Parathyroid adenoma (tissue), 2 donors: Measurements from ENCODE around the gene CTSD.

Experiments
- H2AFZ ChIP-seq: fragments of 300-600 bp; sonication (generic); one replicate; pipeline ENCODE4 v1.7.0; 2017; ENCODE audit warnings: antibody characterized with exemption, mild to moderate bottlenecking
- H3K27ac ChIP-seq: fragments of 300-600 bp; sonication (generic); one replicate; pipeline ENCODE4 v1.7.0; 2017
- H3K27me3 ChIP-seq: fragments of 300-600 bp; sonication (generic); one replicate; pipeline ENCODE4 v1.7.0; 2017; ENCODE audit warnings: low read length; ENCODE audit not compliant: control insufficient read depth, insufficient read depth
- H3K36me3 ChIP-seq: fragments of 300-600 bp; sonication (generic); one replicate; pipeline ENCODE4 v1.7.0; 2017; ENCODE audit warnings: low read length; ENCODE audit not compliant: control insufficient read depth, insufficient read depth
- H3K4me1 ChIP-seq: fragments of 300-600 bp; sonication (generic); one replicate; pipeline ENCODE4 v1.7.0; 2017; ENCODE audit warnings: control low read depth
- H3K4me2 ChIP-seq: fragments of 300-600 bp; sonication (generic); one replicate; pipeline ENCODE4 v1.7.0; 2017; ENCODE audit warnings: low read length
- H3K4me3 ChIP-seq: fragments of 300-600 bp; sonication (generic); one replicate; pipeline ENCODE4 v1.7.0; 2017; ENCODE audit warnings: low read depth, low read length
- H3K79me2 ChIP-seq: fragments of 300-600 bp; sonication (generic); one replicate; pipeline ENCODE4 v1.7.0; 2017; ENCODE audit warnings: control low read depth
- H3K9ac ChIP-seq: fragments of 300-600 bp; sonication (generic); one replicate; pipeline ENCODE4 v1.7.0; 2017; ENCODE audit warnings: mild to moderate bottlenecking
- H3K9me3 ChIP-seq: fragments of 300-600 bp; sonication (generic); one replicate; pipeline ENCODE4 v1.7.0; 2017; ENCODE audit warnings: low read length; ENCODE audit not compliant: control insufficient read depth
- TF ChIP-seq, protein P1 (sequence below): fragments of 300-600 bp; sonication (generic); IDR thresholded peaks from one replicate; pipeline ENCODE4 v1.7.0; 2017; ENCODE audit warnings: antibody characterized with exemption, mild to moderate bottlenecking
- donor health status: primary hyperparathyroidism.

The CTSD gene

DNA sequence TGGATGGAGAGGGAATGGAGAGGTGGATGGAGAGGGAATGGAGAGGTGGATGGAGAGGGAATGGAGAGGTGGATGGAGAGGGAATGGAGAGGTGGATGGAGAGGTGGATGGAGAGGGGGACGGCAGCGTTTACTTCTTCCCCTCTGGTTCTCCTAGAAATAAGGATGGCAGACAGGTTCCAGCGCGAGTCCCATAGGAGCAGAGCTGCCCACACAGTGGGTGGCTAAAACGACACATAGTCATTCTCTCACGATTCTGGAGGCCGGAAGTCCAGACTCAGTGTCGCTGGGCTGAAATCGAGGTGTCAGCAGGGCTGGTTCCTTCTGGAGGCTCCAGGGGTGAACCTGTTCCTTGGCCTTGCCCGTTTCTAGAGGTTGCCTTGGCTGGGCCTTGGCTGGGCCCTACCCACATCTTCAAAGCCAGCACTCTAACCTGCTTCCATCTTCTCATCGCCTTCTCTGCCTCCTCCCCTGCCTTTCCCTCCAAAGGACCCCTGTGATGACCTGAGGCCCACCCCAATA, 12.7 kb upstream of the CTSD start:
- H3K4me2 ChIP-seq, result no peak overlapping the region
- no peak overlapping the region for H3K4me3 ChIP-seq
- no peaks in the 10 kb centered on the region for H3K4me1 ChIP-seq
- TF ChIP-seq, protein P1, sequence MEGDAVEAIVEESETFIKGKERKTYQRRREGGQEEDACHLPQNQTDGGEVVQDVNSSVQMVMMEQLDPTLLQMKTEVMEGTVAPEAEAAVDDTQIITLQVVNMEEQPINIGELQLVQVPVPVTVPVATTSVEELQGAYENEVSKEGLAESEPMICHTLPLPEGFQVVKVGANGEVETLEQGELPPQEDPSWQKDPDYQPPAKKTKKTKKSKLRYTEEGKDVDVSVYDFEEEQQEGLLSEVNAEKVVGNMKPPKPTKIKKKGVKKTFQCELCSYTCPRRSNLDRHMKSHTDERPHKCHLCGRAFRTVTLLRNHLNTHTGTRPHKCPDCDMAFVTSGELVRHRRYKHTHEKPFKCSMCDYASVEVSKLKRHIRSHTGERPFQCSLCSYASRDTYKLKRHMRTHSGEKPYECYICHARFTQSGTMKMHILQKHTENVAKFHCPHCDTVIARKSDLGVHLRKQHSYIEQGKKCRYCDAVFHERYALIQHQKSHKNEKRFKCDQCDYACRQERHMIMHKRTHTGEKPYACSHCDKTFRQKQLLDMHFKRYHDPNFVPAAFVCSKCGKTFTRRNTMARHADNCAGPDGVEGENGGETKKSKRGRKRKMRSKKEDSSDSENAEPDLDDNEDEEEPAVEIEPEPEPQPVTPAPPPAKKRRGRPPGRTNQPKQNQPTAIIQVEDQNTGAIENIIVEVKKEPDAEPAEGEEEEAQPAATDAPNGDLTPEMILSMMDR, result no peak
- no peaks in the 10 kb centered on the region for H3K36me3 ChIP-seq
- H3K9me3 ChIP-seq, result no peaks in the 10 kb centered on the region
- no peaks in the 10 kb centered on the region for H3K79me2 ChIP-seq
- no peak overlapping the region for H2AFZ ChIP-seq
- no peak overlapping the region for H3K27ac ChIP-seq
- H3K9ac ChIP-seq, result no peak overlapping the region
- H3K27me3 ChIP-seq, result no peaks in the 10 kb centered on the region

GRCh38 chr11:1774886-1775285, 11.2 kb upstream of the CTSD start:
- TF ChIP-seq, protein P1, result no peak
- Histone ChIP-seq H2AFZ (no peak overlapping the region), H3K36me3 (no peaks in the 10 kb centered on the region), H3K9me3 (no peaks in the 10 kb centered on the region), H3K27ac (no peak overlapping the region), H3K27me3 (no peaks in the 10 kb centered on the region), H3K4me1 (no peaks in the 10 kb centered on the region), H3K4me2 (no peak overlapping the region), H3K9ac (no peak overlapping the region), H3K4me3 (no peak overlapping the region), H3K79me2 (no peaks in the 10 kb centered on the region)

GRCh38 chr11:1773994-1774550, 10.3 kb upstream of the CTSD start:
- Histone ChIP-seq H3K4me2 (no peak overlapping the region), H3K4me1 (no peaks in the 10 kb centered on the region), H3K27me3 (no peaks in the 10 kb centered on the region), H3K27ac (no peak overlapping the region), H3K79me2 (no peaks in the 10 kb centered on the region), H3K9ac (no peak overlapping the region), H3K36me3 (no peaks in the 10 kb centered on the region), H3K4me3 (no peak overlapping the region), H2AFZ (no peak overlapping the region), H3K9me3 (no peaks in the 10 kb centered on the region)
- TF ChIP-seq, protein P1, result no peak

GRCh38 chr11:1773131-1773993, 9.6 kb upstream of the CTSD start:
- Histone ChIP-seq H2AFZ (no peak overlapping the region), H3K9me3 (no peaks in the 10 kb centered on the region), H3K4me2 (no peak overlapping the region), H3K79me2 (no peaks in the 10 kb centered on the region), H3K27me3 (no peaks in the 10 kb centered on the region), H3K9ac (no peak overlapping the region), H3K4me3 (no peak overlapping the region), H3K36me3 (no peaks in the 10 kb centered on the region), H3K4me1 (no peaks in the 10 kb centered on the region), H3K27ac (no peak overlapping the region)
- TF ChIP-seq, protein P1, result no peak
